ENCODE results near the gene SLC5A6.

SLC5A6 gene

GRCh38 chr2:27211943-27212625 lies at the start of gene SLC5A6, which contains the start of gene ATRAID:
SLC5A6 (minus strand) TSS chr2:27212268; CDS start chr2:27207650, 4,618 bp downstream.
ATRAID (plus strand) TSS chr2:27212041; CDS start chr2:27212369, 328 bp downstream.
- peak; percentile 90 for DNase-seq (ENCODE audit: low read depth, low spot score)
- no peak for TF ChIP-seq CTCF (IDR thresholded peaks at IDR 0.05; ENCODE audit: low read depth, low read length)
- H3K4me3 ChIP-seq (ENCODE audit: low read depth, low read length), result peak within 1 kb of the TSS; percentile 81
- in situ Hi-C loops (cut with HindIII; ENCODE audit: low sequenced_read_pairs), result no loop called here

GRCh38 chr2:27261241-27261925 lies 49.3 kb upstream of the SLC5A6 start:
- TF ChIP-seq CTCF (IDR thresholded peaks at IDR 0.05; ENCODE audit: low read depth, low read length), result no peak
- DNase-seq (ENCODE audit: low read depth, low spot score), result no peak
- in situ Hi-C loops (cut with HindIII; ENCODE audit: low sequenced_read_pairs), result loop anchor here (25.0 kb wide), 1 partner anchor 149 kb away; the partner anchor contains the start of genes ABHD1 and CGREF1
- no peak overlapping the region for H3K4me3 ChIP-seq (ENCODE audit: low read depth, low read length)

GRCh38 chr2:27258051-27258450 lies 46.0 kb upstream of the SLC5A6 start:
- no peak for DNase-seq (ENCODE audit: low read depth, low spot score)
- in situ Hi-C loops (cut with HindIII; ENCODE audit: low sequenced_read_pairs), result loop anchor here (25.0 kb wide), 1 partner anchor 146 kb away; the partner anchor contains the start of genes ABHD1 and CGREF1
- no peak for TF ChIP-seq CTCF (IDR thresholded peaks at IDR 0.05; ENCODE audit: low read depth, low read length)
- no peak overlapping the region for H3K4me3 ChIP-seq (ENCODE audit: low read depth, low read length)

GRCh38 chr2:27256855-27257454 lies 44.9 kb upstream of the SLC5A6 start:
- no peak for TF ChIP-seq CTCF (IDR thresholded peaks at IDR 0.05; ENCODE audit: low read depth, low read length)
- DNase-seq (ENCODE audit: low read depth, low spot score), result no peak
- in situ Hi-C loops (cut with HindIII; ENCODE audit: low sequenced_read_pairs), result loop anchor here (25.0 kb wide), 1 partner anchor 145 kb away; the partner anchor contains the start of genes ABHD1 and CGREF1
- no peak overlapping the region for H3K4me3 ChIP-seq (ENCODE audit: low read depth, low read length)

- H3K4me3 ChIP-seq (ENCODE audit: low read depth, low read length), result no peak overlapping the region
- in situ Hi-C loops (cut with HindIII; ENCODE audit: low sequenced_read_pairs), result loop anchor here (25.0 kb wide), 1 partner anchor 143 kb away; the partner anchor contains the start of genes ABHD1 and CGREF1
- peak; percentile 24 for DNase-seq (ENCODE audit: low read depth, low spot score)
- no peak for TF ChIP-seq CTCF (IDR thresholded peaks at IDR 0.05; ENCODE audit: low read depth, low read length)
These were observed 43.6 kb upstream of the SLC5A6 start for GRCh38 chr2:27255660-27256059.

- TF ChIP-seq CTCF (IDR thresholded peaks at IDR 0.05; ENCODE audit: low read depth, low read length), result no peak
- H3K4me3 ChIP-seq (ENCODE audit: low read depth, low read length), result no peak overlapping the region
- no peak for DNase-seq (ENCODE audit: low read depth, low spot score)
- in situ Hi-C loops (cut with HindIII; ENCODE audit: low sequenced_read_pairs), result loop anchor here (25.0 kb wide), 1 partner anchor 143 kb away; the partner anchor contains the start of genes ABHD1 and CGREF1
These were observed 43.1 kb upstream of the SLC5A6 start for GRCh38 chr2:27255187-27255586.

Data from astrocyte of the spinal cord (primary cell).